GM12873 (cell line): Measurements from ENCODE around the gene SLC38A10.

Experiments
- CTCF ChIP-seq: IDR thresholded peaks from 2 replicates; pipeline ENCODE4 v1.5.1; 2012; ENCODE audit warnings: low read depth, mild to moderate bottlenecking, moderate library complexity, low read length, control low read depth; ENCODE audit not compliant: insufficient read depth; ENCODE audit errors: missing control alignments

Gene SLC38A10

DNA sequence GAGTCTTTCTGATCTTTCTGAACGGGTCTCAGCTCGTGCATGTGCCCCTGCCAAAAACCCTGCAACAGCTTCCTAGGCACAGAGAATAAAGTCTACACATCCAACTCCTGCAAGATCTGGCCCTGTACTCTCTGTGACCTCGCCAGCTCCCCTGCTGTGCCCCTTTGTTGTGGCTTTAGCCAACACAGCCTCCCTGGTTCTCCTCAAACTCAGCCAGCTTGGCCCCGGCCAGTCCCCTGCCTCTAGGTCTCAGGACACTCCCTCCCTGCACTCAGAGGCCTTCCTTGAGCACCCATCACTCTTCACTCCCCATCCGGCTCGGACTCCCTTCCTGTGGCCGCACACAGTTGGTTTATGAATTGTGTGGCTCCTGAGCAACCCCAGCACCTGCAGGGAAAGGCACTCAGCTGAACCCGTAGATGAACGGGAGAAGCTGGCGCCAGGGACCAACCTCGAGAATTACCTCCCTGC, 73.7 kb downstream of the SLC38A10 start:
- no peak for TF ChIP-seq CTCF

DNA sequence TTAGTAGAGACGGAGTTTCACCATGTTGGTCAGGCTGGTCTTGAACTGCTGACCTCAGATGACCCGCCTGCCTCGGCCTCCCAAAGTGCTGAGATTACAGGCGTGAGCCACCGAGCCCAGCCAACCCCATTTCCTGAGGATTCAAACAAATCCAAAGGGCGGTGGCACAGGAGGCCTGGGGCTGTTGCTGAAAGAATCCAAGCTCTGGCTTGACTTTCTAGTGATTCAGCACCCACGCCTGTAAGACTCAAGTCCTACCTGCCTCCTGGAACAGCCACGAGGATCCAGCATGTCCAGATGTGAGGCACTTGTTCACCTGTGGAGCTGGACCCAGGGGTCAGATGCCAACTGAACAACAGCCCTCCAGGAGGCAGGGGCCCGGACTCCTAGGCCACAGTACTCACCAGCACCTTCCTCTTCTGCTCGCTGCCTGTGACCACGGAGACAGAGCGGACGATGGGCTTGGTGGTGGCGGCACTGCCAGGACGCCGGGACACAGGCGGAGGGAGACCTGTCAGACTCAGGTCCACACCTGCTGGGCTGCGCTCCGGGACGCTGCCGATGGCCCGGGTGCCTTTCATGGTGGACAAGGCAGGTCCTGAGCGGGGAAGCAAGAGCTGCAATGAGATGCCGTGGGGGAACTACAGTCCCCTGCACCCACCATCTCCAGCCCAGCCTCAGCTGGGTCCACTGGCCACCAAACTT, 75.5 kb downstream of the SLC38A10 start:
- no peak for TF ChIP-seq CTCF

- TF ChIP-seq CTCF: no peak
Measured at GRCh38 chr17:81218991-81219390, 76.1 kb downstream of the SLC38A10 start.

GRCh38 chr17:81218459-81218858, 76.6 kb downstream of the SLC38A10 start:
- TF ChIP-seq CTCF: no peak

- TF ChIP-seq CTCF: no peak
Measured at GRCh38 chr17:81217491-81217890, 77.6 kb downstream of the SLC38A10 start.

DNA sequence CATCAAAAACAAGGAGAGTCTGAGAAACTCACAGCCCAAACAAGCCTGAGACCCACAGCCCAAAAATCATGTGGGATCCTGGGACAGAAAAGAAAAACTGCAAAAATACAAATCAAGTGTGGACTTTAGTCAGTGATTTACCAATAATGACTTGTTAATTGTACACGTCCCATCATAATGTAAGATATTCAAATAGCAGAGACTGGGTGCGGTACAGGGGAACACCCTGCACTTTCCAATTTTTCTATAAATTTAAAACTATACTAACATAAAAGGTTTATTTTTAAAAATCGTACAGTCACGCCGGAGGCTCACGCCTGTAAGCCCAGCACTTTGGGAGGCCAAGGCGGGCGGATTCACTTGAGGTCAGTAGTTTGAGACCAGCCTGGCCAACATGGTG, 81.1 kb downstream of the SLC38A10 start:
- no peak for TF ChIP-seq CTCF

DNA sequence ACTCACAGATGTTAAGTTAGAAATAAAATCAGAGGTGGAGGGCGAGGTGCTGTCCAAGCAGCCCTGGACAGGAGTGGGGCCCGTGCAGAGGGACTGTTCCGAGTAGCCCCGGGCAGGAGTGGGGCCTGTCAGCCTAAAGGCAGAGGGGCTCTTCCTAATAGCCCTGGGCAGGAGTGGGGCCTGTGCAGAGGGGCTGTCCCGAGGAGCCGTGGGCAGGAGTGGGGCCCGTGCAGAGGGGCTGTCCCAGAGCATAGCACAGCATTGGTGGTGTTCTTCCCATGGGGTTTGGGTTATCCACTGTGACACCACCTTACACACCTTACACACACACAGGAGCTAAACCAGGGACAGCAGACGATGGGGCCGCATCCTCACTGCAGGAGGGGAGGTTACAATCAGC, 82.7 kb downstream of the SLC38A10 start:
- TF ChIP-seq CTCF: no peak

GRCh38 chr17:81210868-81211267, 84.2 kb downstream of the SLC38A10 start:
- TF ChIP-seq CTCF: no peak
